Measurements from ENCODE around the gene SGCD. TPM values are rescaled to one million over a fixed set of nuclear protein-coding genes. Genes with fewer than 3 reads are reported as not detected.

SGCD gene
- total RNA-seq, 2 experiments from 2014 or later, result not detected

DNA sequence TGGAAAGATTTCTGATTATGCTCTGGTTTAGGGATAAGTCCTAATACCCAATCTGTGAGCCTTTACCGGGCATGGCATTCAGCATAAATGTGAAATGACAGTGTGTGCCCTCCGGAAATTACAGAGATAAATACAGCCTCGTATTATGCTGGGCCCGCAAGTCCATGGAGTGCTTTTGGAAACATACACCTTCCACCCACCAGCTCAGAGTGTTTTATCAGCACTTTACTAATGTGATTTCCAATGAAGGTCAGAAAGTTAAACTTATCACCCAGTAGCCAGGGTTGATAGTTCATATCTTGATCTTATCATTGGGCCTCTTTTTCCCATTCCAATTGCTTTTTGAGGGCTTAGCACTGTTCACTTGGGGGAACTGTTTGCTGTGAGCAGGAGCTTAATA, 94.8 kb downstream of the SGCD start:
- H3K36me3 Mint-ChIP-seq (ENCODE audit: low read depth), result no peaks in the 10 kb centered on the region
- H3K9me3 ChIP-seq (ENCODE audit: control insufficient read depth in 1 of 2, insufficient read depth in 1 of 2, low read length in 2 of 2), result no peaks in the 10 kb centered on the region
- intact Hi-C loops (cut with DNase I, micrococcal nuclease), result no loop called here
- no peak overlapping the region for H3K27ac Mint-ChIP-seq
- ATAC-seq (ENCODE audit: poor library complexity), result no peak
- TF ChIP-seq, protein P1, sequence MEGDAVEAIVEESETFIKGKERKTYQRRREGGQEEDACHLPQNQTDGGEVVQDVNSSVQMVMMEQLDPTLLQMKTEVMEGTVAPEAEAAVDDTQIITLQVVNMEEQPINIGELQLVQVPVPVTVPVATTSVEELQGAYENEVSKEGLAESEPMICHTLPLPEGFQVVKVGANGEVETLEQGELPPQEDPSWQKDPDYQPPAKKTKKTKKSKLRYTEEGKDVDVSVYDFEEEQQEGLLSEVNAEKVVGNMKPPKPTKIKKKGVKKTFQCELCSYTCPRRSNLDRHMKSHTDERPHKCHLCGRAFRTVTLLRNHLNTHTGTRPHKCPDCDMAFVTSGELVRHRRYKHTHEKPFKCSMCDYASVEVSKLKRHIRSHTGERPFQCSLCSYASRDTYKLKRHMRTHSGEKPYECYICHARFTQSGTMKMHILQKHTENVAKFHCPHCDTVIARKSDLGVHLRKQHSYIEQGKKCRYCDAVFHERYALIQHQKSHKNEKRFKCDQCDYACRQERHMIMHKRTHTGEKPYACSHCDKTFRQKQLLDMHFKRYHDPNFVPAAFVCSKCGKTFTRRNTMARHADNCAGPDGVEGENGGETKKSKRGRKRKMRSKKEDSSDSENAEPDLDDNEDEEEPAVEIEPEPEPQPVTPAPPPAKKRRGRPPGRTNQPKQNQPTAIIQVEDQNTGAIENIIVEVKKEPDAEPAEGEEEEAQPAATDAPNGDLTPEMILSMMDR (IDR thresholded peaks at IDR 0.05), result no peak
- H3K27me3 Mint-ChIP-seq, result peaks cover 10% of the 10 kb centered on the region
- H3K4me3 Mint-ChIP-seq, result no peak overlapping the region
- ChIA-PET CTCF (no interaction called here), POLR2A (no interaction called here)
- no peaks in the 10 kb centered on the region for H3K36me3 ChIP-seq (ENCODE audit: insufficient read depth, low read length)
- no peak overlapping the region for H3K27ac ChIP-seq (ENCODE audit: low read depth in 1 of 2, low read length in 2 of 2)
- no peaks in the 10 kb centered on the region for H3K4me1 Mint-ChIP-seq (ENCODE audit: low read depth)
- H3K4me1 ChIP-seq (ENCODE audit: insufficient read depth, low read length), result no peaks in the 10 kb centered on the region
- no peak overlapping the region for H3K4me3 ChIP-seq (ENCODE audit: low read length)
- H3K27me3 ChIP-seq (ENCODE audit: control insufficient read depth in 1 of 2, insufficient read depth in 2 of 2, low read length in 2 of 2), result no peaks in the 10 kb centered on the region
- no peaks in the 10 kb centered on the region for H3K9me3 Mint-ChIP-seq
- no peak for DNase-seq

DNA sequence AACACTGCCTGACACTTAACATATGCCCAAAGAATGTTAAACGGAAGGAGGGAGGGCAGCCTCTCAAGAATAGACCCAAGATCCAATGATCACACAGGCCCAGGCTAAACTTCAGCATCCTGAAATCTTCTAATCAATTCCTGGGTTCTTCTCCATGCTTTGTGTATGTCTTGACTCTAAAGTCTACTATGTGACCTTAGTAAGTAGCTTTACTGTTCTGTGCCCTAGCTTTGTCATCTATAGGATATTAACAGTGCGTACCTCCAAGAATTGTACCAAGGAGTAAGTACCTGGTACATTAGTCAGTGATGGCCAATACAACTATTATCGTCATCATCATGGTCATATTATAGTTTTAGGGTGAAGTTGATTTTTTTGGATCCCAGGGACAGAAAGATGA, 96.6 kb downstream of the SGCD start:
- Histone ChIP-seq H3K4me1 (ENCODE audit: insufficient read depth, low read length) (no peaks in the 10 kb centered on the region), H3K27ac (ENCODE audit: low read depth in 1 of 2, low read length in 2 of 2) (no peak overlapping the region), H3K9me3 (ENCODE audit: control insufficient read depth in 1 of 2, insufficient read depth in 1 of 2, low read length in 2 of 2) (no peaks in the 10 kb centered on the region), H3K36me3 (ENCODE audit: insufficient read depth, low read length) (no peaks in the 10 kb centered on the region), H3K27me3 (ENCODE audit: control insufficient read depth in 1 of 2, insufficient read depth in 2 of 2, low read length in 2 of 2) (no peaks in the 10 kb centered on the region), H3K4me3 (ENCODE audit: low read length) (no peak overlapping the region)
- ATAC-seq (ENCODE audit: poor library complexity) (no peak), DNase-seq (no peak)
- Mint-ChIP-seq H3K36me3 (ENCODE audit: low read depth) (no peaks in the 10 kb centered on the region), H3K27ac (no peak overlapping the region), H3K4me3 (no peak overlapping the region), H3K4me1 (ENCODE audit: low read depth) (no peaks in the 10 kb centered on the region), H3K27me3 (peaks cover 17% of the 10 kb centered on the region), H3K9me3 (no peaks in the 10 kb centered on the region)
- intact Hi-C loops (cut with DNase I, micrococcal nuclease), result no loop called here
- ChIA-PET POLR2A (interaction anchor here (0.9 kb wide), 1 partner anchor 491 kb away, joined by 4 read pairs; no protein-coding TSS in a partner anchor), CTCF (no interaction called here)
- TF ChIP-seq, protein P1 (IDR thresholded peaks at IDR 0.05), result no peak

DNA sequence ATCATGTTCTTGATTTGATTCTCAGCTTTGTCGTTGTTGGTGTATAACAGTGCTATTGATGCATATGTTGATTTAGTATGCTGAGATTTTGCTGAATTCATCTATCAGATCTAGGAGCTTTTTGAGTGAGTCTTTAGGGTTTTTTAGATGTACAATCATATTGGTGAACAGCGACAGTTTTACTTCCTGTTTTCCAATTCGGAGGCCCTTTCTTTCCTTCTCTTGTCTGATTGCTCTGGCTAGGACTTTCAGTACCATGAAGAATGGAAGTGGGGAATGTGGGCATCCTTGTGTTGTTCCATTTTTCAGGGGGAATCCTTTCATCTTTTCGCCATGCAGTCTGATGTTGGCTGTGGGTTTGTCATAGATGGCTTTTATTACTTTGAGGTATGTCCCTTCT, 100.4 kb downstream of the SGCD start:
- H3K27me3 Mint-ChIP-seq, result peaks cover 31% of the 10 kb centered on the region
- Histone ChIP-seq H3K27me3 (ENCODE audit: control insufficient read depth in 1 of 2, insufficient read depth in 2 of 2, low read length in 2 of 2) (peaks cover 0 to 10% of the 10 kb centered on the region in 2 experiments), H3K27ac (ENCODE audit: low read depth in 1 of 2, low read length in 2 of 2) (no peak overlapping the region), H3K9me3 (ENCODE audit: control insufficient read depth in 1 of 2, insufficient read depth in 1 of 2, low read length in 2 of 2) (no peaks in the 10 kb centered on the region), H3K4me1 (ENCODE audit: insufficient read depth, low read length) (no peaks in the 10 kb centered on the region), H3K36me3 (ENCODE audit: insufficient read depth, low read length) (no peaks in the 10 kb centered on the region), H3K4me3 (ENCODE audit: low read length) (no peak overlapping the region)
- H3K9me3 Mint-ChIP-seq, result no peaks in the 10 kb centered on the region
- H3K4me1 Mint-ChIP-seq (ENCODE audit: low read depth), result no peaks in the 10 kb centered on the region
- intact Hi-C loops (cut with DNase I, micrococcal nuclease), result no loop called here
- ChIA-PET POLR2A (no interaction called here), CTCF (no interaction called here)
- TF ChIP-seq, protein P1 (IDR thresholded peaks at IDR 0.05), result no peak
- no peaks in the 10 kb centered on the region for H3K36me3 Mint-ChIP-seq (ENCODE audit: low read depth)
- no peak for ATAC-seq (ENCODE audit: poor library complexity)
- H3K27ac Mint-ChIP-seq, result no peak overlapping the region
- DNase-seq, result no peak
- H3K4me3 Mint-ChIP-seq, result no peak overlapping the region

Measured in CD4-positive, alpha-beta T cell (primary cell).